Right cardiac atrium (tissue), 5 donors: ENCODE results near the gene EDDM3A. TPM values are rescaled to one million over a fixed set of nuclear protein-coding genes. Genes with fewer than 3 reads are reported as not detected.
"Not testable (repeated sequence)": the region's sequence is repeated elsewhere in the genome, so short reads cannot be mapped to it uniquely, and the experiment has no call there.

Experiments used
- ATAC-seq, 2 donors: fragments of 200-7000 bp; cut with Tn5 transposase; one replicate each; pipeline versions ENCODE4 v1.8.0 to v1.9.1; 2020; ENCODE audit warnings: moderate library complexity in 2 of 2, mild to moderate bottlenecking in 1 of 2
- DNase-seq, 3 donors: peaks; one replicate each; pipeline ENCODE4 v3.0.0-alpha.2; 2020
- H3K27ac ChIP-seq: one replicate; pipeline ENCODE4 v1.5.1; 2013; ENCODE audit warnings: mild to moderate bottlenecking, low read length, control low read depth, moderate library complexity
- H3K27me3 ChIP-seq: one replicate; pipeline ENCODE4 v1.6.1; 2013; ENCODE audit not compliant: control insufficient read depth, insufficient read depth
- H3K4me1 ChIP-seq: one replicate; pipeline ENCODE4 v1.6.1; 2013; ENCODE audit warnings: low read length; ENCODE audit not compliant: control insufficient read depth, insufficient read depth
- H3K4me3 ChIP-seq: one replicate; pipeline ENCODE4 v1.5.1; 2013; ENCODE audit warnings: low read length, control low read depth
- H3K9me3 ChIP-seq: one replicate; pipeline ENCODE4 v1.6.1; 2013; ENCODE audit warnings: low read length; ENCODE audit not compliant: control insufficient read depth
- WGBS: extraction: QIAGEN DNeasy Blood & Tissue Kit; methylation state at CpG from one replicate; pipeline ENCODE4 v1.1.7; 2013; 5-methylcytosine and 5-hydroxymethylcytosine counted together
- intact Hi-C, 4 donors: fragments of 100-400 bp; cut with DNase I; formaldehyde crosslinking; loops; one replicate each; pipeline versions ENCODE4 v1.11.0 to v1.14.0; 2022 to 2023
- polyA plus RNA-seq: library from polyadenylated mRNA; stranded (reverse); fragments of 200-250 nt; gene quantifications from one replicate; pipeline ENCODE4 v1.2.3, GENCODE V29; 2013
- total RNA-seq, 4 donors: library from RNA; stranded (reverse); fragmentation: NEBNext Ultra II Directional; extraction: Animal tissue kit (Norgen Biotek cat#: 25700); gene quantifications; one replicate each; pipeline ENCODE4 v1.2.1, GENCODE V29; 2021
- donor health status: healthy with polysubstance abuse.
- donor health status: DM: no; HTN: yes; CAD: no.
- donor health status: DM: no; HTN: no; CAD: no.
- donor health status: DM: no; HTN: yes; CAD: no; lungs with severe emphysema.
- donor health status: DM: yes; HTN: yes; CAD: no.

The EDDM3A gene
- total and polyA plus RNA-seq, 5 donors = not detected

GRCh38 chr14:20755037-20755436, 9.3 kb downstream of the EDDM3A start:
- Histone ChIP-seq H3K27me3 (no peaks in the 10 kb centered on the region), H3K4me3 (no peak overlapping the region), H3K4me1 (no peaks in the 10 kb centered on the region), H3K9me3 (no peaks in the 10 kb centered on the region), H3K27ac (no peak overlapping the region)
- DNase-seq (no peak), ATAC-seq (no peak)
- intact Hi-C loops = no loop called here
- 84% methylated on average over 6 of the region's 6 CpGs for WGBS

- no peaks in the 10 kb centered on the region for H3K27me3 ChIP-seq
- intact Hi-C loops = no loop called here
- WGBS = 65% methylated on average over 4 of the region's 4 CpGs
- H3K27ac ChIP-seq = no peak overlapping the region
- ATAC-seq = no peak
- no peaks in the 10 kb centered on the region for H3K4me1 ChIP-seq
- peak in 1 of 3 donors; percentile 55 for DNase-seq
- no peaks in the 10 kb centered on the region for H3K9me3 ChIP-seq
- H3K4me3 ChIP-seq = no peak overlapping the region
Observed at GRCh38 chr14:20757965-20758364, 12.3 kb downstream of the EDDM3A start.

GRCh38 chr14:20759465-20759864, 13.8 kb downstream of the EDDM3A start:
- H3K27me3 ChIP-seq, H3K4me3 ChIP-seq, H3K27ac ChIP-seq, DNase-seq, ATAC-seq, H3K9me3 ChIP-seq, intact Hi-C loops, H3K4me1 ChIP-seq: not testable (repeated sequence)
- WGBS = 97% methylated on average over 5 of the region's 5 CpGs

GRCh38 chr14:20760950-20761349, 15.3 kb downstream of the EDDM3A start:
- H3K27ac ChIP-seq = no peak overlapping the region
- no peak for DNase-seq
- no peaks in the 10 kb centered on the region for H3K9me3 ChIP-seq
- no peaks in the 10 kb centered on the region for H3K4me1 ChIP-seq
- no peak overlapping the region for H3K4me3 ChIP-seq
- no peak for ATAC-seq
- H3K27me3 ChIP-seq = no peaks in the 10 kb centered on the region
- intact Hi-C loops = no loop called here

- H3K9me3 ChIP-seq = no peaks in the 10 kb centered on the region
- DNase-seq (no peak), ATAC-seq (peak in 1 of 2 donors; percentile 55)
- H3K27me3 ChIP-seq = no peaks in the 10 kb centered on the region
- 63% methylated on average over 3 of the region's 3 CpGs for WGBS
- H3K4me3 ChIP-seq = no peak overlapping the region
- no peak overlapping the region for H3K27ac ChIP-seq
- intact Hi-C loops = no loop called here
- peaks cover 4% of the 10 kb centered on the region for H3K4me1 ChIP-seq
Observed at GRCh38 chr14:20768593-20768892, 22.9 kb downstream of the EDDM3A start.

- Histone ChIP-seq H3K4me1 (peaks cover 4% of the 10 kb centered on the region), H3K27me3 (no peaks in the 10 kb centered on the region), H3K4me3 (no peak overlapping the region), H3K27ac (no peak overlapping the region), H3K9me3 (no peaks in the 10 kb centered on the region)
- no peak for ATAC-seq
- DNase-seq = no peak
- intact Hi-C loops = no loop called here
- WGBS = 84% methylated on average over 3 of the region's 3 CpGs
Observed at GRCh38 chr14:20769421-20769820, 23.7 kb downstream of the EDDM3A start.

- ATAC-seq (no peak), DNase-seq (no peak)
- intact Hi-C loops = no loop called here
- no peak overlapping the region for H3K27ac ChIP-seq
- no peaks in the 10 kb centered on the region for H3K9me3 ChIP-seq
- no peak overlapping the region for H3K4me3 ChIP-seq
- no peaks in the 10 kb centered on the region for H3K27me3 ChIP-seq
- WGBS = 79% methylated on average over 3 of the region's 3 CpGs
- peaks cover 4% of the 10 kb centered on the region for H3K4me1 ChIP-seq
Observed at GRCh38 chr14:20772650-20773049, 27.0 kb downstream of the EDDM3A start.

- WGBS = 83% methylated on average over 5 of the region's 5 CpGs
- DNase-seq = no peak
- intact Hi-C loops = no loop called here
- H3K4me1 ChIP-seq = no peaks in the 10 kb centered on the region
- no peak for ATAC-seq
- no peak overlapping the region for H3K4me3 ChIP-seq
- H3K27ac ChIP-seq = no peak overlapping the region
- H3K27me3 ChIP-seq = no peaks in the 10 kb centered on the region
- no peaks in the 10 kb centered on the region for H3K9me3 ChIP-seq
Observed at GRCh38 chr14:20774258-20774824, 28.7 kb downstream of the EDDM3A start.

GRCh38 chr14:20775043-20775442, 29.4 kb downstream of the EDDM3A start:
- Histone ChIP-seq H3K4me1 (no peaks in the 10 kb centered on the region), H3K4me3 (no peak overlapping the region), H3K9me3 (no peaks in the 10 kb centered on the region), H3K27me3 (no peaks in the 10 kb centered on the region), H3K27ac (no peak overlapping the region)
- DNase-seq (no peak), ATAC-seq (no peak)
- intact Hi-C loops = no loop called here
- WGBS = 75% methylated on average over 6 of the region's 6 CpGs

- no peak for DNase-seq
- WGBS = 79% methylated on average over 1 of the region's 1 CpG
- Histone ChIP-seq H3K27ac (no peak overlapping the region), H3K9me3 (no peaks in the 10 kb centered on the region), H3K4me1 (no peaks in the 10 kb centered on the region), H3K27me3 (no peaks in the 10 kb centered on the region), H3K4me3 (no peak overlapping the region)
- intact Hi-C loops = no loop called here
- no peak for ATAC-seq
Observed at GRCh38 chr14:20775901-20776300, 30.2 kb downstream of the EDDM3A start.

- 23% methylated on average over 4 of the region's 4 CpGs for WGBS
- Histone ChIP-seq H3K4me3 (peak overlapping the region; percentile 14), H3K4me1 (no peaks in the 10 kb centered on the region), H3K27ac (peak overlapping the region; percentile 66), H3K27me3 (no peaks in the 10 kb centered on the region), H3K9me3 (no peaks in the 10 kb centered on the region)
- DNase-seq (no peak), ATAC-seq (peak in 1 of 2 donors; percentile 35)
- intact Hi-C loops = no loop called here
Observed at GRCh38 chr14:20781803-20782202, 36.1 kb downstream of the EDDM3A start.

- intact Hi-C loops = no loop called here
- Histone ChIP-seq H3K27ac (no peak overlapping the region), H3K9me3 (no peaks in the 10 kb centered on the region), H3K4me1 (no peaks in the 10 kb centered on the region), H3K4me3 (peak overlapping the region; percentile 14), H3K27me3 (no peaks in the 10 kb centered on the region)
- WGBS = 31% methylated on average over 5 of the region's 5 CpGs
- ATAC-seq = peak; percentile 41 to 64
- DNase-seq = no peak
Observed at GRCh38 chr14:20782280-20782890, 36.7 kb downstream of the EDDM3A start.
